ENCODE measurements around the gene SDK1.

SDK1 gene

DNA sequence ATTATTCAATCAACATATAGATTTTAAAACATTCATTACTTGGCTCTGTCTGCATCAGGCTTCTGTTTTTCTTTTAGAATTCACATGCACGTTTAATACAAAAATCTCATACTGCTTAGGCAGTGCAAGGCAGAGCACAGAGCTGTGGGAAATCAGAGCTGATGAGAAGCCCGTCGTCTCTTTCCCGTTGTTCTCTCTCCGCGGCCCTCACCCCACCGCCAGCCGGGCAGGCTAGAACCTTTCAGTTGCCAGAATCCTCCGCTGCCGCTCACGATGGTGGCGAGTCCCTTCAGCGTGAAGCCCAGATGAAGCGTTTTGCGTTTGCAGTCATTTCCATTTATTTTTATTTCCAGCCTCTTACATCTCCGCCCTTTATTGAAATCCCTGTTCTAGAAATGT lies 648.2 kb downstream of the SDK1 start:
- Histone ChIP-seq H3K4me3 (peak overlapping the region; percentile 48), H3K27ac (no peak overlapping the region)
- TF ChIP-seq, protein P1, sequence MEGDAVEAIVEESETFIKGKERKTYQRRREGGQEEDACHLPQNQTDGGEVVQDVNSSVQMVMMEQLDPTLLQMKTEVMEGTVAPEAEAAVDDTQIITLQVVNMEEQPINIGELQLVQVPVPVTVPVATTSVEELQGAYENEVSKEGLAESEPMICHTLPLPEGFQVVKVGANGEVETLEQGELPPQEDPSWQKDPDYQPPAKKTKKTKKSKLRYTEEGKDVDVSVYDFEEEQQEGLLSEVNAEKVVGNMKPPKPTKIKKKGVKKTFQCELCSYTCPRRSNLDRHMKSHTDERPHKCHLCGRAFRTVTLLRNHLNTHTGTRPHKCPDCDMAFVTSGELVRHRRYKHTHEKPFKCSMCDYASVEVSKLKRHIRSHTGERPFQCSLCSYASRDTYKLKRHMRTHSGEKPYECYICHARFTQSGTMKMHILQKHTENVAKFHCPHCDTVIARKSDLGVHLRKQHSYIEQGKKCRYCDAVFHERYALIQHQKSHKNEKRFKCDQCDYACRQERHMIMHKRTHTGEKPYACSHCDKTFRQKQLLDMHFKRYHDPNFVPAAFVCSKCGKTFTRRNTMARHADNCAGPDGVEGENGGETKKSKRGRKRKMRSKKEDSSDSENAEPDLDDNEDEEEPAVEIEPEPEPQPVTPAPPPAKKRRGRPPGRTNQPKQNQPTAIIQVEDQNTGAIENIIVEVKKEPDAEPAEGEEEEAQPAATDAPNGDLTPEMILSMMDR (IDR thresholded peaks at IDR 0.05) = no peak
- no peak for DNase-seq (ENCODE audit: low spot score)

DNA sequence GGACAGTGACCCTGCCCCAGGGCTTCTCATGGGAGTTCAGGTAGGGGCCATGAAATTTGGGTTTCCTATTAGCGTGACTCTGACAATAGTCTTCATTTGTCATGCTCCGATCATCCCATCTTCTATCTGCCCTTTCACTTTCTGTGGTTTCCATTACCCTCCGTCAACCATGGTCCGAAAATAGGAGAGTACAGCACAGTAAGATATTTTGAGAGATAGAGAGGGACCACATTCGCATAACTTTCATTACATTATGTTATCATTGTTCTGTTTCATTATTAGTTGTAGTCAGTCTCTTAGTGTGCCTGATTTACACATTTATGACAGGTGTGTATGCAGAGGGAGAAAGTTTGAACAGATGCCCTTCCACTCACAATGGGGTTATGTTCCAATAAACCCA lies 649.2 kb downstream of the SDK1 start:
- no peak overlapping the region for H3K27ac ChIP-seq
- H3K4me3 ChIP-seq = no peak overlapping the region
- TF ChIP-seq, protein P1 (IDR thresholded peaks at IDR 0.05) = no peak
- no peak for DNase-seq (ENCODE audit: low spot score)

DNA sequence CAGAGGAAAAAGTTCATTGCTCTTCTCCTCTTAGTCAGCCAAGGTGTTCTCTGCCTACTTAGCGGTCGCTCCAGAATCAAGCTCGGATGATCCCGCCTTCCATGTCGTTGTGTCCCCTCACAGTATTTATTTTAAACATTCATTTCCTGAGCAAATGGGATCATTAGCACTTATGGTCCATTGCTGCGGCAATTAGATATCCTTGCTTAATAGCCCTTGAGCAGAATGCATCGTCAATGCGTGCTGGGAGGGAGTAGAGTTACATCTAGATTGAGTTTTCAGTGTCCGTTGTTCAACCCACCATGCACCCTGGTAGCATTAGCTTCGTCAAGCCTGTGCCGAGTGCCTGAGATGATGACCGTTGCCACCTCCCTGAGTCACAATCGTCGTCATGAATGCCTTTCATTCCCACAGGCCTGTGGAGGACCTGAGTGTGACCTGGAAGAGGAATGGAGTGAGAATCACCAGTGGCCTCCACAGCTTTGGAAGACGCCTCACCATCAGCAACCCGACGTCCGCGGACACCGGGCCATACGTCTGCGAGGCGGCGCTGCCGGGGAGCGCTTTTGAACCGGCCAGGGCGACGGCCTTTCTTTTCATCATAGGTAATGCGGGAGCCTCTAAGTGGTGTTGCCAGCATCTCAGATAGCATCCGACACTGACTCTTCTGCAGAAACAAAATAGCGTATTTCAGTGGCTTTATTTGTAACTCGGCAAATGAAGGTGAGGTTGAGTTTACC lies 650.4 kb downstream of the SDK1 start:
- Histone ChIP-seq H3K27ac (no peak overlapping the region), H3K4me3 (no peak overlapping the region)
- TF ChIP-seq, protein P1 (IDR thresholded peaks at IDR 0.05) = no peak
- no peak for DNase-seq (ENCODE audit: low spot score)

DNA sequence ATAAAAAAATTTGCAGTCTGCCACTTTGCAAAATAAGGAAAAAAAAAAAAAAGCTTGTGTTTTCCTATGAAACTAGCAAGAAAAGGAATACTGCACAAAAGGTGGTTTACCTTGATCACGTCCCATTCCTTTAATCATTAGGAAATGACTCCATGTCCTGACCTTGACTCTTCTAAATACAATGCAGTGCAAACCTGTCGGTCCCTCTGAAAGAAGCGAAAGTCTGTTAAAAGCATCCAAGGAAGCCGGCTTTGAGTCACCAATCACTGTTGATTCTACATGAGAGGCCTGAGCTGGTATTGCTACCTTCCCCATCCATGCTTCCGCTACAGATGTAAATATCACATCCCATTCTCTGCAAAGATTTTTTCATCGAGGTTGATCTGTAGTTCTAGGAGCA lies 652.1 kb downstream of the SDK1 start:
- Histone ChIP-seq H3K27ac (no peak overlapping the region), H3K4me3 (no peak overlapping the region)
- TF ChIP-seq, protein P1 (IDR thresholded peaks at IDR 0.05) = no peak
- no peak for DNase-seq (ENCODE audit: low spot score)

DNA sequence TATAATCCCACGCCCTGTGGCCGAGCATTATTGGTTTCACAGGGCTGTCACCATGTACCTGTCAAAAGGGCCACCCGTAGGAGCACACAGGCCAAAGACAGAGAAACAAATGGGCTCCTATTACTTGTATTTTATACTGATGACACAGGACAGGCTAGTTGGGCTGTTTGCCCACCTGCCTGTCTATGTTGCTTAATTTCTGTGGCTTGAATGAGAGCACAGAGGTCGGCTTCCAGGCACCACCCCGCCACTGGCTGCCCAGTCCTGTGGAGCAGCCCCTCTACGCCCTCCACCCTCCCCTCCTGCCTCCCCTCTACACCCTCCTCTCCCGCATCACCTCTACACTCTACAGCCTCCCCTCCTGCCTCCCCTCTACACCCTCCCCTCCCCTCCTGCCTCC lies 652.9 kb downstream of the SDK1 start:
- TF ChIP-seq, protein P1 (IDR thresholded peaks at IDR 0.05) = no peak
- Histone ChIP-seq H3K27ac (no peak overlapping the region), H3K4me3 (no peak overlapping the region)
- DNase-seq (ENCODE audit: low spot score) = no peak

DNA sequence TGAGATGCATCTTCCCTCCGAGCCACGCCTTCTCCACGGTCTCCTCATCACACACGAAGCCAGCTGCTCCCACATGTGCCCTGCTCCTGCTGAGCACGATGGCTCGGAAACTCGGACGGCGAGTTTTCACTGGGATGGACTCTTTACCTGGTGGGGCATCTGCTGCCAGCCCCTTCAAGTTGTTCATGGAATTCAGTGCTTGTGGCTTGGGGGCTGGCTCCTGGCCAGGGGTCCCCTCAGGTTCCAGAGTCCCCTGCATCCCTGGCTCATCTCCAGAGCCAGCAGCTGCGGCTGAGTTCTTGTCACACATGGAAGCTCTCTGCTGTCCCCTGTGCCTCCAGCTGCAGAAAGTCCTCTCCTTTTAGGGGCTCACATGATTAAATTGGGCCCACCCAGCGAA lies 654.0 kb downstream of the SDK1 start:
- no peak for DNase-seq (ENCODE audit: low spot score)
- H3K4me3 ChIP-seq = no peak overlapping the region
- no peak overlapping the region for H3K27ac ChIP-seq
- TF ChIP-seq, protein P1 (IDR thresholded peaks at IDR 0.05) = no peak
